GM12801 (cell line): Measurements from ENCODE around the gene HOXD8.

Experiments
- CTCF ChIP-seq: IDR thresholded peaks from one replicate; pipeline ENCODE4 v1.5.1; 2011; ENCODE audit warnings: control low read depth; ENCODE audit not compliant: insufficient read length; ENCODE audit errors: extremely low read depth

HOXD8 gene

DNA sequence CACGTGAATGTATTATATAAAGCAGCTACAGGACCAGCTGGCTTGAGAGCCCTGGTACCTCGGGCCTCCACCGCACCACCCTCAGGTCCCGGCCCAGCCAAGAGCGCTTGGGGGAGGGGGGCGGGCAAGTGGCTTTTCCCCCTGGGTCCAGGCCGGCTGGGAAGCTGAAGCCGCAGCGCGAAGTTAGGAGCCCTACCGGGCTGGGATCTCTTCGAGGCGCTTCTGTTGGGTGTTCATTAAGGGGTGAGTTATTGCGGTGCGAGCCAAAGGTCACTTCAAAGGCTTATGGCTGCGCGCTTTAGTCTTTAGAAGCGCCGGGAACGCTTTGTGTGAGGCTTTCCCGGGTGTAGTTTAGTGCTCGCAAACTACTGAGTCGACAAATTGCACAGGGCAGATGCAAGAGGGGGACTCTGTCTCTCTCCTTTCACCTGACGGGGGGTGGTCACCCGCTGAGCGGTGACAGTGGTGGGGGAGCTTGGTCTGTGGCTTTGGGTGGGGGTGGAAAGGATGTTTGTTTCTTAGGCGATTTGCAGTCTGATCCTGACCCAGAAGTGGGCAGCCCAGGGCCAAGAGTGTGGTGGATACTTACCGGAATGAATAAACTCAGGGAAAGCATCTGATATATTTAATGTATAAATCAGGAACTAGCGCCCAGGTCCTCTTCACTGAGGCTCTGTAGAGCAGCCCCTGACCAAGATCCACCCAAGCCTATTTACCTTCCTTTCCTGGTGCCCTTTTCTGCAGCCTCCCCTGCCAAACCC is 33.6 kb downstream of the HOXD8 start:
- TF ChIP-seq CTCF = no peak

- no peak for TF ChIP-seq CTCF
These were observed 34.2 kb downstream of the HOXD8 start for GRCh38 chr2:176163672-176164056.

GRCh38 chr2:176164201-176164600 is 34.7 kb downstream of the HOXD8 start:
- no peak for TF ChIP-seq CTCF

DNA sequence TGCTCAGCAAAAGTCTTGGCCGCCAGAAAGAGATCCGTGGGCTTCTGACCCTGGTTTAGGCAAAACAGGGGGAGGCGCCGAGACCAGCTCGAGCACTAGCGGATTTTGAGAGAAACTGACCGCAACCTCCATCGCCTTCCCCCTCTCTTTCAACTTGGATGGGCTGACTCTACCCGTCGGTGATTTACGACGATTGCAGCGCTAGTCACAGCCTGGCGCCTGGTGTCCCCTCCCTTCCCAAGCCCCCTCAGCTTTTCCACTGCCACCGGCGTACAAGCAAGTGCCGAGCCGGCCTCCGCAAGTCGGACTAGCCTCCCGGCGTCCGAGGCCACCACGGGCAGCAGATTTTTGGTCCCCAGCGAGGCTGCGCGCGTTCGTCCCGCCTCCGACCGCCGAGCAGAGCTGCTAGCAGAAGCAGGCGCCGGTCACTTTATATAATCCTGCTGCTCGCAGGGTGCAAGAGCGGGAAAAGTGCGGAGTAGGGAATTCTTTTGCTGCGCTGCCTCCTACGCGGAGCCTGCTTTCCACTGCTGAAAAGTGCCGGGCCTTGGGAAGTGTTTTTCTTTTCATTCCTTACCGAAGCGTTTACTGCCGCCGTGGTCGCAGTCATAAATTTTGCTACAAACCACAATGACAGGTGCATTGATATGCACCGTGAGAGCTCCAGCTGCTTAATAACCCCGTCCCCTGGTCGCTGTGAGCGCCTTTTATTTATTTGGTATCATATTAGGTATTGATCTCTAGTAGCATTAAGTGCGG is 35.3 kb downstream of the HOXD8 start:
- TF ChIP-seq CTCF = no peak

DNA sequence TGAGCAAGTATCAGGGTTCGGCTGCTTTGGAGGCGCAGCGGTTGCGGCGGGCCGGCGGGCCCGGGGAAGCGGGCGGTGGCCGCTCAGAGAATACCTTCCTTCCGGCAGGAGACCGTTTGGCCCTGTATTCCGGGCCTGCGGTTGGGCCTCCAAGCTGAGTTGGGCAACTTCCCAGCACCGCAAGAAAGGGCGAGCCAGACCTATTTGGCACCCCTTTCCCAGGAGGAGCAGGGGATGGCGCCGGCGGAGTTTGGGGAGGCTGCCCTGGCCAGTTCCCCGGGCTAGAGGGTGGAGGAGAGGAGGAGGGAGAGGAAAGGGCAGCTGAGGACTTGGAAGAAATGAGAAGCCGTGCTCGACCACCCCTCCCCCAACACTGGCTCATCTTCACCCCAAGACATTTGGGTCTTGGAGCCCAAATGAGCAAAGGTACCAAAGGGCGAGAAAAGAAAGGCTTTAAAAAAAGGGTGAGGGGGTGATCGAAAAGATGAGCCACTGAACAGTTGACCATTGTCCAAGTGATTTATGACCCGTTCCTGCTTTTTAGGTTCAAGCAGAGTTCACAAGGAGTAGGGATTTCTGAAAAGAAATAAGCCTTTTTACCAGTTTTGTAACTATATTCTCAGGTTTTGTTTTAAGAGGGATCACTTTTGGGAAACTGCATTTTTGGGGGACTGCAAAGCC is 36.0 kb downstream of the HOXD8 start:
- TF ChIP-seq CTCF = no peak

DNA sequence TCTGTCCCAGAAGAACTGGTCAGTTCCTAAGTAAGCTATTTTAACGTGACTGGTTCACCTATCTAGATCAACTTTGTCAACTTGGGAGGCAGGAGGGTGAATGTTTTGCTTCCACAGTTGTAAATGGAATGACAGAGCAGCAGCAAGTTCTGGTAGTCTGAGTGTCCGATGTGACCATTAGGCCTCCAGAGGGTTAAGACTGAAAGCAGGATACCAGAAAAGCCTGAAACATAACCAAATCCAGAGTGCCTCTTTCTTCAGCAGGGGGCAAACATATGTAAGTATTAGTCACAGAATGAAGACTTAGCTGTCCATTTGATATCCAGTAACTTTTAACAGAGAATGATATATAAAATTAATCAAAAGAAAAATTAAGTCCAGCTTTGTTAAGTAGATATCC is 36.8 kb downstream of the HOXD8 start:
- TF ChIP-seq CTCF = no peak

DNA sequence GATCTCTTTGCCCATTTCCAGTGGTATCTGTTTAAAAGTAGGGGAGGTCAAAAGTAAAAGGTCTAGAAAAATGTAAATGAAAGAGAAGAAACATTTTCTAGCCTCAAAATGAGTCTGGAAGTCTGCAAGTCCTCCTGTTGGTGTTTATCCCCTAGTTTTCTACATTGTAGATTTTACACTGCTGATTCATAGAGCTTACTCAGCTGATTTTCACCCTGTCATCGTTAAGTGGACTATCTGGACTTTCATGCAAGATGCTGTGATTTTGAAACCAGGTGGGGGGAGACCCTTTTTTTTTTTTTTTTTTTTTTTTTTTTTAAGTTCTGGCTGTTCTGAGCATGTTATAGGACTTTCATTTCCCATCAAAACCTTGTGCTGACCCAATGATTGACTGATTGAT is 37.9 kb downstream of the HOXD8 start:
- TF ChIP-seq CTCF = no peak
